GM19463 (cell line): ENCODE measurements around the gene RIF1.

Experiments used
- ATAC-seq: cut with Tn5 transposase; IDR thresholded peaks from one replicate; pipeline ENCODE4 v1.9.1; 2021; ENCODE audit warnings: mild to moderate bottlenecking, moderate library complexity; ENCODE audit not compliant: unreplicated experiment

Gene RIF1

GRCh38 chr2:151498178-151498577 lies 88.5 kb downstream of the RIF1 start:
- no peak for ATAC-seq

- no peak for ATAC-seq
Measured at GRCh38 chr2:151506170-151506569, 96.5 kb downstream of the RIF1 start.

- no peak for ATAC-seq
Measured at GRCh38 chr2:151508519-151508918, 98.8 kb downstream of the RIF1 start.

- ATAC-seq: no peak
Measured at GRCh38 chr2:151518802-151519201, 109.1 kb downstream of the RIF1 start.

GRCh38 chr2:151520976-151521375 lies 111.3 kb downstream of the RIF1 start:
- no peak for ATAC-seq

GRCh38 chr2:151522556-151522955 lies 112.9 kb downstream of the RIF1 start:
- no peak for ATAC-seq

GRCh38 chr2:151523850-151524249 lies 114.1 kb downstream of the RIF1 start:
- ATAC-seq: no peak

- no peak for ATAC-seq
Measured at GRCh38 chr2:151525821-151526373, 116.2 kb downstream of the RIF1 start.

GRCh38 chr2:151526572-151527090 lies 116.9 kb downstream of the RIF1 start:
- no peak for ATAC-seq
